C4-2B (cell line): ENCODE data around the gene PLEKHA5.

Source experiments
- CTCF ChIP-seq: fragments of 450-650 bp; conservative IDR thresholded peaks from 2 replicates; pipeline ENCODE4 v1.5.1; 2017; ENCODE audit warnings: mild to moderate bottlenecking
- ZFX ChIP-seq: fragments of 450-650 bp; IDR thresholded peaks from 2 replicates; pipeline ENCODE4 v1.6.1; 2017

DNA sequence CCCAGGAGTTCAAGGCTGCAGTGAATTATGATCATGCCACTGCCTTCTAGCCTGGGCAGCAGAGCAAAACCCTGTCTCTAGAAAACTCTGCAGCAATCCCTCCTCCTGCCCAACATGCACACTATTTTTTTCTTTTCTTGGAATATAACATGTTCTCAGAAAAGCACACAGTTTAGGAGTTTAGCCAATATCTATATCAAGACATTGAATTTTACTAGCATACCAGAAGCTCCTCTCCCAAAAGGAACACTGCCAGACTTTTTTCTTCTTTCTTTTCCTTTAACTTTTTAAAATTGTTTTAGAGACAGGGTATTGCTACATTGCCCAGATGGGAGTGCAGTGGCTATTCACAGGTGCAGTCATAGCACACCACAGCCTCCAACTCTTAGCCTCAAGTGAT lies 202.7 kb downstream of the PLEKHA5 start:
- no peak for TF ChIP-seq CTCF
- no peak for TF ChIP-seq ZFX
